GM12875 (cell line): ENCODE results near the gene INHBE.

Experiments used
- H3K4me3 ChIP-seq: one replicate; pipeline ENCODE4 v1.5.1; 2011; ENCODE audit warnings: low read depth, low read length, control low read depth
- TF ChIP-seq, protein P1 (sequence below): IDR thresholded peaks from 2 replicates; pipeline ENCODE4 v1.5.1; 2011; ENCODE audit warnings: low read depth, mild to moderate bottlenecking, control low read depth, inconsistent platforms, low read length, moderate library complexity, borderline replicate concordance; ENCODE audit not compliant: insufficient read depth

INHBE gene

DNA sequence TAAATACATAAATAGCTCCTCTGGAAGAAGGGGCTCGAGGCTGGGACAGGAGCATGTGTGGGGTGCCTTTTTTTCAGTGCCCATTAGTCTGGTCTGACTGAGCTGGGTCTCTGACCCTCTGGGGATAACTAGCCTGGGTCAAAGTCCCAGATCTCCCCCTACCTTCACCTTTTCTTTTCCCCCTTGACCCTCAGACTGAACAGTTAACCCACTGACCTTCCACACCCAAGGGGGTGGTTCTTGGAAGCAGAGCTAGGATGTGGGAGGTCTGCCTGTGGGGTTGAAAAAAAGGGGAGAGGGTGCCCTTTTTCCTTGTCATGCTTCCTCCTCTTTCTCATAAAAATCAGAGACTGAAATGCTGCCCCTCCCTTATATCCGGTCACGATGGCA is 3.6 kb downstream of the INHBE start:
- TF ChIP-seq, protein P1, sequence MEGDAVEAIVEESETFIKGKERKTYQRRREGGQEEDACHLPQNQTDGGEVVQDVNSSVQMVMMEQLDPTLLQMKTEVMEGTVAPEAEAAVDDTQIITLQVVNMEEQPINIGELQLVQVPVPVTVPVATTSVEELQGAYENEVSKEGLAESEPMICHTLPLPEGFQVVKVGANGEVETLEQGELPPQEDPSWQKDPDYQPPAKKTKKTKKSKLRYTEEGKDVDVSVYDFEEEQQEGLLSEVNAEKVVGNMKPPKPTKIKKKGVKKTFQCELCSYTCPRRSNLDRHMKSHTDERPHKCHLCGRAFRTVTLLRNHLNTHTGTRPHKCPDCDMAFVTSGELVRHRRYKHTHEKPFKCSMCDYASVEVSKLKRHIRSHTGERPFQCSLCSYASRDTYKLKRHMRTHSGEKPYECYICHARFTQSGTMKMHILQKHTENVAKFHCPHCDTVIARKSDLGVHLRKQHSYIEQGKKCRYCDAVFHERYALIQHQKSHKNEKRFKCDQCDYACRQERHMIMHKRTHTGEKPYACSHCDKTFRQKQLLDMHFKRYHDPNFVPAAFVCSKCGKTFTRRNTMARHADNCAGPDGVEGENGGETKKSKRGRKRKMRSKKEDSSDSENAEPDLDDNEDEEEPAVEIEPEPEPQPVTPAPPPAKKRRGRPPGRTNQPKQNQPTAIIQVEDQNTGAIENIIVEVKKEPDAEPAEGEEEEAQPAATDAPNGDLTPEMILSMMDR: no peak
- H3K4me3 ChIP-seq: peak overlapping the region; percentile 56

DNA sequence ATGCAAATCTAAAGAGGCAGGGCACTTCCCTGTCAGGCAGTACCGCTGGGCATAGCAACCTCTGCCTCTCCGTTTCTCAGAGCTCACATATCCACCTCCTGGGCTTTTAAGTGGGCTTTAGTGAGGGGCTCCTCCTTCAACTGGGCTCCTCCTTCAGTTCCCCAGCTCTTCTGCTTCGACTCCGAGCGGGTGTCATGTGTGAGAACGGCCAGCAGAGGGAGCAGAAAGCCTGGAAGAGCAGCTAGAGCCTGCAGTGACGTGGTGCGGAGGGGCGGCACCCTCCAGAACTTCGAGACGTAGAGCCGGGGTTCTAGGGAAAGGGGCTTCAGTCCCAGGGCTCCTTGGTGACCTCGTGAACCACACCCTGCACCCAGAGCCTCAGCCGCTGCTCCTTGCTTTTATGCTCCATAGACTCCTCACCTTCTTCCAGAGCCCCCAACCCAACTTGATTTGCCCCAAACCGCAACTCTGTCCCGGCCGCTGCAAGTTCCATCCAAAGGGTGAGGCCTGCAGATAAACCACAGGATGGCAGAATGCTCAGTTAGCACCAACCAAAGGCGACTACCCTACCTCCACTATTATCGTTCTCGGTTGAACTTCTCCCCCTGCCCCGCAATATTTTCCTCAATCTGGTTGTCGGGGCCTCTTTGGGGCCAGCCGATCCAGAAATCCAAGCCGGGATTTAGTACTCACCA is 4.1 kb downstream of the INHBE start:
- TF ChIP-seq, protein P1: peak; percentile 97

DNA sequence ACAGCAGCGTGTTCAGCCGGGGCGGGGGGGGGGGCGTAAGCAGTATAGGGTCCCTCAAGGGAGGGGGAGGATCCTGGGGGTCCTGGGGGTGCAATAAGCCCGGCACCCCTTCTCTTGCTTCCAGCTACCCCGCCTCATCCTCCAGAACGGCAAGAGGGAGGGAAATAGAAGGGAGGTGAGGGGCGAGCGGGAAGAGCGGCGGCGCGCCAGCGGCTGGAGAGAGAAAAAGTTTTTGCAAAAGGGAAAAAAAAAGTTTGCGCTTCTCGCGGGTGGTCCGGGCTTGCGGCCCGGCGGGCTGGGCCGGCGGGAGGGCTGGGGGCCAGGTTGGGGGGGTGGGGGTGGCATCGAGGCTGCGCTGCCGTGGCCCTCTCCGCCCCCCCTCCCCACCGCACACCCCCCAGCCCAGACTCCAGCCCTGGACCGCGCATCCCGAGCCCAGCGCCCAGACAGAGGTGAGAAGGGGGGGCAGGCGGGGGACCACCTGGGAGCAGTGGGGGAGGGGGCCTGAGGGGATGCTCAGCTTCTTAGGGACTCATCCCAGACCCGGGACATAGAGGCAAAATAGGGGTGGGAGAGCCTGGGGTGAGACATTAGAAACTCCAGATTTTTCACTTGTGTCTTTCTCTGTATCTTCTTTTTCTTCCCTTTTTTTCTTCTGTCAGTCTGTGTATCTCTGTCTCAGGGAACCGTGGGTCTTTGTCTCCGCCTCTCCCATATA is 4.8 kb downstream of the INHBE start, which contains the start of gene GLI1:
Gene GLI1 (plus strand): TSS at position 36 of the 718 bp plus-strand sequence. CDS start 3,907 bp downstream, outside the sequence.
- TF ChIP-seq, protein P1: no peak
- H3K4me3 ChIP-seq: peak within 1 kb of the TSS; percentile 56

More for the DNA sequence above, 4.1 kb downstream of the INHBE start:
- H3K4me3 ChIP-seq: peak overlapping the region; percentile 56

DNA sequence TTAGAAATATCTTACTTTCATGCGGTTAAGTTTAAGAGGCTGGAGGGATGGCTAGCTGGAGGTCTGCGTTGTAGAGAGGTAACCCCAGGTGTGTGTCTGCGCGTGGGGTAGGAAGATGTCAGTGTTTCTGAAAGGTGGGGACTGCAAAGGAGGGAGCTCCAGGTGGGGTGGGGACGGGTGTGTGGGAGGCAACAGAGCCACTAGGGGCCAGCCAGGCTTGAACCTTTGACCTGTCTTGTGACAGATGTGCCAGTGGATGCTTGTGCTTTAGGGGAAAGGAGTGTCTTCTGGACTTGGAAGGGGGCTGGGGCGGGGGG is 5.3 kb downstream of the INHBE start:
- TF ChIP-seq, protein P1: no peak
- H3K4me3 ChIP-seq: no peak overlapping the region

DNA sequence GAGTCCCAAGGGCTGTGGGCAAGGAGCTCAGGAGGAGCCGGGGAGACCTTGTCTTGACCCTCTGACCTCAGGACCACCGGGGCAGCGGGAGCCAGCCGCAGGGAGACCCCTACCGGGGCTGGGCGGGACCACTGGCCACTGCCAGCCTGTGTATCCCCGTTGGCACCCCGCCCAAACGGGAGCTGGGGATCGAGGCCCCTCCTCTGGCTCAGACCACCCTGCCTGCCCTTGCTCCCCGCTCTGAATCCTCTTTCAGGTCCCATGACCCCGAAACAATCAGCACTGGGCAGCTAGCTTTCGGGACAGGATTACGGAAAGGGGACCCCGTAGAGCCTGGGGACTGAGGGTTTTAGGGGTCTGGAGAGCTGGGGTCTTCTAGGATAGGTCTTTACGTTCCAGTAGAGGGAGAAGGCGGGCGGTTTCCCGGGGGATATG is 5.8 kb downstream of the INHBE start:
- H3K4me3 ChIP-seq: no peak overlapping the region

DNA sequence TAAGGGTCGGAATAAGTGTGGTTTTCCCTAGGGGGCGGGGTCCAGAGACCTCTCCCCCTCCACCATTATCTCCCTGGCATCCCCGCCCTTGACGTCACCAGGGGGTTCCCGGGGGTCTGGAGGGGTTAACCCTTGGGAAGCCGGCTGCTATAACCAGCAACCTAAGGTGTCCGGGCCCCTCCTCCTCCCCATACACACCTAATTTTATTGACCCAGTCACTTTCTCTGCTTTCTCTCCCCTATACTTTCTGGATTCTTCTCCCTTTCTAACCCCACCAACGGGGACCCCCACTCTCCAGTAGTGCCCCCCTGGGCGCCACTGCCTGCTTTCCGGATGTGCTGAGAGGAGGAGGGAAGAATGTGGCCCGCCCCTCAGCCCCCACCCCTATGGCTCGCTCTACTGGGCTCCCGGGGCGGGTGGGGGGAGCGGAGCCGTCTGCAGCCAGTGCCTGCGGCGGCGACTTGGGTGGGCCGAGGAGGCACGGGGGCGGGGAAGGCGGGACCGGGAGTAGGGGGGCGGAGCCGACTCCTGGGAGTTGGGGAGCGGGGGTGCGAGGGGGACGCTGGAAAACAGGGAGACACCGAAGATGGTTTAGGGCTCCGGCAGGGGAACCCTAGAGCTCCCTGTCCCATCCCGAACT is 6.3 kb downstream of the INHBE start:
- TF ChIP-seq, protein P1: no peak
- peak overlapping the region; percentile 63 for H3K4me3 ChIP-seq

More for the DNA sequence above, 5.8 kb downstream of the INHBE start:
- TF ChIP-seq, protein P1: no peak

DNA sequence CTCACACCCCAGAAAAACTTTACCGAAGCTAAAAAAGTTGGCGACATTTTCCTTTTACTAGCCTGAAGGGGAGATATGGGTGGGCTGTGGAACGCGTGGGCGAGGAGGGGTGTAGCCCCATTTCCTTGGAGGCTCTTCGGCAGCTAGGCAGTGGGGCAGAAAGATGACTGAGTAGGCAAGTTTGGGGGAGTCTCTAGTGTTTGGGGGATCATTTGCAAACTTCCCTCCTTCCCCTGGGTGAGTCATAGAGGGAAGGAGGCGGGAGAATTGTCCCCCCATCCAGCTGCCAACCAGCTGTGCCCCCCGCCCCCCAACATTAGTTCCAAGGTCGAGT is 6.8 kb downstream of the INHBE start:
- TF ChIP-seq, protein P1: no peak
- H3K4me3 ChIP-seq: peak overlapping the region; percentile 63
